GM12892 (cell line): ENCODE measurements around the gene TBC1D25.

Experiments
- POLR2A ChIP-seq: IDR thresholded peaks from 2 replicates; pipeline ENCODE4 v1.6.1; 2011; ENCODE audit warnings: low read depth, low read length, control low read depth
- POLR2AphosphoS5 ChIP-seq: IDR thresholded peaks from 2 replicates; pipeline ENCODE4 v1.6.1; 2011; ENCODE audit warnings: low read depth, low read length, control low read depth

GRCh38 chrX:48590203-48591103 lies 50.9 kb downstream of the TBC1D25 start:
- TF ChIP-seq POLR2A (no peak), POLR2AphosphoS5 (no peak)
